Activated CD4-positive, alpha-beta T cell treated with anti-CD3 and anti-CD28 coated beads for 4 hours (primary cell): Measurements from ENCODE around the gene ABCB10.
"Not testable (repeated sequence)": the region's sequence is repeated elsewhere in the genome, so short reads cannot be mapped to it uniquely, and the experiment has no call there.

Experiments used
- DNase-seq, 2 donors: peaks; one replicate each; pipeline ENCODE4 v3.0.0-alpha.2; 2020

The ABCB10 gene

DNA sequence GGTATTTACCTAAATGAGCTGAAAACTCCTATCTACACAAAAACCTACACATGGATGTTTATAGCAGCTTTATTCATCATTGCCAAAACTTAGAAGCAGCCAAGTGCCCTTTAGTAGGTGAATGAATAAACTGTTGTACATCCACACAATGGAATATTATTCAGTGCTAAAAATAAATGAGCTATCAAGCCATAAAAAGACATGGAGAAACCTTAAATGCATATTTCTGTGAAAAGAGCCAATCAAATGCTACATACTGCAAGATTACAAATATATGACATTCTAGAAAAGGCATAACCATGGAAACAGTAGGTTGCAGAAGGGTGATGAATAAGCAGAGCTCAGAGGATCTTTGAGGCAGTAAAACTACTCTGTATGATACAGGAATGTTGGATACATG lies 23.3 kb downstream of the ABCB10 start:
- no peak for DNase-seq

- DNase-seq, result no peak
Observed at GRCh38 chr1:229531326-229531725, 27.2 kb downstream of the ABCB10 start.

DNA sequence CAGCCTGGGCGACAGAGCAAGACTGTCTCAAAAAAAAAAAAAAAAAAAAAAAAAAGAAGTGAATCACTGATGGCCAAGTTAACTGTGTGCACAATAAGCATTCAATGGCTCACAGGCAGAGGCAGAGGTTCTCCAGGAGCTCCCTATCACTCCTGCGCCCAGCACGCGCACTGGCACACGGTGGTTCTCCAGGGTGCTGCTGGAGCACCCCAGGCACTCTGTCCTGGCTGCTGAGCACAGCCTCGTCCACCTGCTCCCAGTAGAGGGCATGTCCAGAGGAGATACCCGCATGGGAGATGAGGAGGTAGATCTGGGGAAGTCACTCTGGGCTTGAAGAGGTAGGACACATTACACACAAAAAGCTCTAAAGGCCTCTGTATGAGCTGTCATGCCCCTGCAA lies 28.9 kb downstream of the ABCB10 start:
- no peak for DNase-seq

DNA sequence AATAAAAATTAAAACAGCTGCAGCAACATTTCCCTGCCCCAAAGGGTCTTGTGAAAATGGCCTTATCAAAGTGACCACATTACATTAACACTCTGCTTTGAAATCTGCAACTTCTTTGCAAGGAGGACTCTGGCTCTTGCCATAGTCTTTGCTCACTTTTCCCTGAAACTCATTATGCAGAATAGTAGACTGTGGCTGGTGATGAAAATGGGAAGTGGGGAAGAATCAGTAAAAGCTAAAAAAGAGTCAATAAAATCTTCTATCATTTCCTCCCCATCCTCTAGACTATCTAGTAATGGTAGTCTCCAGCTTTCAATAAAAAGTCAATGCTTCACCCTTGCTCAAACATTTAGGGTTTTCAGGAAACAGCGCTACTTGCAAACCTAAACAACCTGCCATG lies 31.8 kb downstream of the ABCB10 start:
- no peak for DNase-seq

GRCh38 chr1:229523052-229523451 lies 35.5 kb downstream of the ABCB10 start:
- DNase-seq, result no peak

- DNase-seq, result peak; percentile 54 to 64
Observed at GRCh38 chr1:229514578-229515275, 43.8 kb downstream of the ABCB10 start.

DNA sequence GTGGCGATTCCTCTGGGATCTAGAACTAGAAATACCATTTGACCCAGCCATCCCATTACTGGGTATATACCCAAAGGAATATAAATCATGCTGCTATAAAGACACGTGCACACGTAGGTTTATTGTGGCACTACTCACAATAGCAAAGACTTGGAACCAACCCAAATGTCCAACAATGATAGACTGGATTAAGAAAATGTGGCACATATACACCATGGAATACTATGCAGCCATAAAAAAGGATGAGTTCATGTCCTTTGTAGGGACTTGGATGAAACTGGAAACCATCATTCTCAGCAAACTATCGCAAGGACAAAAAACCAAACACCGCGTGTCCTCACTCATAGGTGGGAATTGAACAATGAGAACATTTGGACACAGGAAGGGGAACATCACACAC lies 46.9 kb downstream of the ABCB10 start:
- DNase-seq, result not testable (repeated sequence)

DNA sequence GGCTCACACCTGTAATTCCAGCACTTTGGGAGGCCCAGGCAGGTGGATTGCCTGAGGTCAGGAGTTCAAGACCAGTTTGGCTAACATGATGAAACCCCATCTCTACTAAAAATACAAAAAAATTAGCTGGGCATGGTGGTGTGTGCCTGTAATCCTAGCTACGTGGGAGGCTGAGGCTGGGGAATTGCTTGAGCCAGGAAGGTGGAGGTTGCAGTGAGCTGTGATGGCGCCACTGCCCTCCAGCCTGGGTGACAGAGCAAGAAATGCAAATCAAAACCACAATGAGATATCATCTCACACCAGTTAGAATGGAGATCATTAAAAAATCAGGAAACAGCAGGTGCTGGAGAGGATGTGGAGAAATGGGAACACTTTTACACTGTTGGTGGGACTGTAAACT lies 47.3 kb downstream of the ABCB10 start:
- DNase-seq, result not testable (repeated sequence)

- DNase-seq, result no peak
Observed at GRCh38 chr1:229509576-229509975, 48.9 kb downstream of the ABCB10 start.

DNA sequence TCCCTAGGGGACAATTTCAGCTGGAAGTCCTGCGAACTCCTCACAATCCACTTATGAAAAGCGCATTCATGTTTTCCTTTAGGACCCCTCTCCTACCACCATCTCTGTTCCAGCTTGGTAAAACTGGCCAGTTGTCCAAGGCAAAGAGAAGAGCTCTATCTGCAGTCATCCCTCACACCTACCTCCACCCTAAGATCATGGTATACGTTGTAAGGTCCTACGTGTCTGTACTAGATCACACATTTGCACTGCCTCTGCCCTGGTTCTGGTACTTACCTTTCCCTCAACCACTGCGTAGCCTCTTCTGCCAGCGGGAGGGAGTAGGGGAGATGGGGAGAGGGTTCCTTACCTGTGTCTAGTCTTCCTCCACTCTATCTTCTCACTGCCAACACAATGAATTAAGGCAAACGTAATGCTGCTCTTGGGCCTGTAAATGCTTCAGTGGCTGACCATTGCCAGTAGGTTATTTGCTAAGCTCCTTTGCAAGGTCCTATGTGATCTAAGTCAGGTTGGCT lies 49.6 kb downstream of the ABCB10 start:
- no peak for DNase-seq

DNA sequence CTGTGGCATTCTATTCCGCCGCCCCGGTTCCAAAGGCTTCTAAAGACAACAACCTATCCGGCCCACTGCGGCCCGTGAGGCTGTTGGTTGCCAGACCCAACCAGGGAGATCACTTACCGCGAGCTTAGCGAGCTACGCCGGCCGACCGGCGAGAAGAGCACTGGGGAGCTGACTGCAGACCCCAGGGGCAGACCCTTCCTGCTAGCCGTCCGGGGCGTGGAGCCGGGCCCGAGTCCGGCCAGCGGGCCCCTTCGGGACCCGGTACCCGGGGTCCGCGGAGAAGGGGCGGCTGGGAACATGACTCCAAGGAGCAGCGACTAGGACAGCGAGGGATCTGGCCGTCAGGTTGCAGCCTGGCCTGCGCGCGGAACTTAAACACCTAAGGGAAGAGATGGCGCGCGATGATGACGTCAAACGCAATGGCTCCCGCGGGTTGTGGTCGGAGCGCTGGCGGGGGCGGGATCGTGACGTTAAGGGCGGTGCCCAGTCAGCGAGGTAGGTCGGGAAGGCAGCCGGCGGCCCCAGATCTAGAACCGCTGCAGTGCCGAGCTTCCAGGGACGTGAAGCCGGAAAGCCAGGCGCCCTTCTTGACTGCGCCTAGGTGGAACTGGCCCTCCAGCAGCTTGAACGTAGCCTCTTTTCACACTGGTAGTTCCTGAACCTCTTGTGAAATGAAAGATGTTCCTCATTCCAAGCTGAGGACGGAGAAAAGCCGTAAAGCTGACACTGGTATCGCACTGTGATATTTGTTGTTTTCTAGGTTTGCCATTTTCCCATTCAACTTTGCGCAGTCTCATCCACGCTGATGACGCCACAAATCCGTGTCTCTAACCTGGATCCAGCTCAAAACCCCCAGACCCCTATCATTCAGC lies 50.3 kb downstream of the ABCB10 start, which contains the start of gene NUP133:
Gene NUP133 (minus strand): TSS at position 391 of the 872 bp plus-strand sequence. CDS start 92 bp downstream, at position 299.
- DNase-seq, result peak; percentile 99

DNA sequence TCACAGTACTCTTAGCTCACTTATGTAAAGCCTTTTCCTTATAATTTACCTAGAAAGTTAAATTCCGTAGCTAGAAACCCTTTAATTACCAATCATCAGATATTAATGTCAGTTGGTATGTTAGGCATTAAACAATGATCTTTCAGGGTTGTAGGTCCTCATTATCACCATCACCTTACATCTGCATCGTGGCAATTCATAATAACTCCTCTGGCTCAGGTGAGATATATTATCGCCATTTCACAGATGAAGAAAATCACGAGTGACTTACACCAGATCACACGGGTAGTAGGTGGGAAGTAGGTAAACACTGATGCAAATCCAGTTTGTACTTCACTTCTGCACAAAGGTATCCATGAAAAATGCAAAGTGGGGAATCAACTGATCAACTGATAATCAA lies 51.0 kb downstream of the ABCB10 start:
- DNase-seq, result no peak

GRCh38 chr1:229506633-229507032 lies 51.9 kb downstream of the ABCB10 start:
- no peak for DNase-seq

GRCh38 chr1:229495782-229496181 lies 62.7 kb downstream of the ABCB10 start:
- DNase-seq, result no peak

DNA sequence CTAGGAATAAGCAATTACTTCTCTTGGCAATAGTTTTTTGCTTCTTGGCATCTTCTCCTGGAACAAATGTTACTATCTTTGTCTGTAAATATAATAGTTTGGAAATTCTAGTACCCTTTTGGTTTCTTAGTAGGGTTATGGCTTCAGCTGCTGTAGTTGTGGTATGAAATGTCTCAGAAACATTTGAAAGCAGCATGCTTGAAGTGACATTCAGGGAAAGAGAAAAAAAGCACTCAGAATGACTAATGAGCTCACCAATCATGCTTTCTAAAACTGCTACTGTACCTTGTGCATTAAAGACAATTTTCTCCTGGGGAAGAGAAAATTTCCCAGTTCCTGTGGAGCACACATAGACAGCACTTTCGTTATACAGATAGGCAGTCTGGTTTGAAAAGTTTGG lies 71.3 kb downstream of the ABCB10 start:
- no peak for DNase-seq

GRCh38 chr1:229485318-229485717 lies 73.2 kb downstream of the ABCB10 start:
- no peak for DNase-seq

DNA sequence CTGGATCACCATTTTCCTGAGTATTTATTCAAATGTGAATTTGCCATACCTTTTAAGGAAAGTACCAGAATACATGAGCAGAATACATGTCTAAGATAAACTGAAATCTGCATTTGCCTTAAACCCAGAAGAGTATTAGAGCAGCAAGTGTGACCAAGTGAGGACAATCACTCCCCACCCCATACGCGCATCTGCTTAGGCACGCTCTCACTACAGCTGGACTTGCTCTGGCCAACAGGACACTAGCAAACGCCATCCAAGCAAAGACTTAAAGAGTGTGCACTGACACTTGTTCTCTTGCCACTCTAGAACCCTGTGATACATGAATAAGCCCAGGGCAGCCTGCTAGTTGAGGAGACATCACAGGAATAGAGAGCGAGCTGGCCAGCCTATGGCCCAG lies 76.0 kb downstream of the ABCB10 start:
- DNase-seq, result no peak

DNA sequence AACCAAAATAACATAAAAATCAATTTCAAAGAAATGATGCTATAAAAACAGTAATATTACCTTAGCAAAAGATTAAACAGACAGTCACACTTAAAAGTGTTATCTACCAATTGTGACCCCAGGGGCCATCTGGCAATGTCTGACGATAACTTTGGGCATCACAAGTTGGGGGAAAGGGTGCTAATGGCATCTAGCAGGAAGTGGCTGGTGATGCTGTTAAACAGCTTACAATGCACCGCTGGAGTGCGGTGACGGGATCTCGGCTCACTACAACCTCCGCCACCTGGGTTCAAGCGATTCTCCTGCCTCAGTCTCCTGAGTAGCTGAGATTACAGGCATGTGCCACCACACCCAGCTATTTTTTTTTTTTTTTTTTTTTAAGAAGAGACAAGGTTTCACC lies 78.0 kb downstream of the ABCB10 start:
- no peak for DNase-seq

DNA sequence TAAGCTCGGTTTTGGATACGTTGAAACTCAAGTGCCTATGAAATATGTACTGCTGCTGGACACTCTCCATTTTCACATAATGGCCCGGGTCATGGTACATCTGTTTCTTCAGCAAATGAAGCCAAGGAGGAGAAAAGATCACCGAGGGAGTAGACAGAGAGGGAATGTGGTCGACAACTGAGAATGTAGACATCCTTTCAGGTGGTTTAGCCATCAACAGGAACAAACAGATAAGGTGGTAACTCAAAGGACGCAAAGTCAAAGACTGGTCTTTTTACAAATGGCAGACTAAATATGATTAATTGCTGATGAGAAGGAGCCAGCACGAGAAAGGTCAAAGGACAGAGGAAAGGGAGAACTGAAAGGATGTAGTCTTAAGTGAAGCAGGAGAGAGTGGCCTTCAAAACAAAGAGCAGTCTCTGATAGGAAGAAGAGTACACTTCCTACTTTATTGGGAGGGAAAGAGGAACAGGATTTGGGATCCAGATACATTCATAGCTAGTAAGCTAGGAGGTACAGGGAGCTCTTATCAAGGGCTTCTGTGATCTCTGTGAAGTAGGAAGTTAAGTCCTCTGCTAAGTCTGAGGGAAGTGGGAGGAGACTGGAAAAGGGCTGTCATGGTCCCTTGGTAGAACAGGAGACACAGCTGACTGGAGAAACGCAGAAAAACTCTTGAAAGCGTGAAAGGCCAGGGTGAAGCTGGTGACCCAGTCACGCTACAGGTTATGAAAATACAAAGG lies 78.7 kb downstream of the ABCB10 start:
- DNase-seq, result no peak

- DNase-seq, result no peak
Observed at GRCh38 chr1:229478852-229479251, 79.7 kb downstream of the ABCB10 start.

DNA sequence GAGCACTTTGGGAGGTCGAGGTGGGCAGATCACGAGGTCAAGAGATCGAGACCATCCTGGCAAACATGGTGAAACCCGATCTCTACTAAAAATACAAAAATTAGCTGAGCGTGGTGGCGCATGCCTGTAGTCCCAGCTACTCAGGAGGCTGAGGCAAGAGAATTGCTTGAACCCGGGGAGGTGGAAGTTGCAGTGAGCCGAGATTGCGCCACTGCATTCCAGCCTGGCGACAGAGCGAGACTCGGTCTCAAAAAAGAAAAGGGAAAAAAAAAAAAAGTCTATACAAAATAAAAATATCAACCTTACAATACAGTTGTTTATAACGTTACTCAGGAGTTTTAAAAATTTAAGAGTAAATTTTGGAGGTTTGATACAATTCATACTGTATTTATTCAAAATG lies 82.6 kb downstream of the ABCB10 start:
- not testable (repeated sequence) for DNase-seq

- no peak for DNase-seq
Observed at GRCh38 chr1:229474509-229474908, 84.0 kb downstream of the ABCB10 start.

DNA sequence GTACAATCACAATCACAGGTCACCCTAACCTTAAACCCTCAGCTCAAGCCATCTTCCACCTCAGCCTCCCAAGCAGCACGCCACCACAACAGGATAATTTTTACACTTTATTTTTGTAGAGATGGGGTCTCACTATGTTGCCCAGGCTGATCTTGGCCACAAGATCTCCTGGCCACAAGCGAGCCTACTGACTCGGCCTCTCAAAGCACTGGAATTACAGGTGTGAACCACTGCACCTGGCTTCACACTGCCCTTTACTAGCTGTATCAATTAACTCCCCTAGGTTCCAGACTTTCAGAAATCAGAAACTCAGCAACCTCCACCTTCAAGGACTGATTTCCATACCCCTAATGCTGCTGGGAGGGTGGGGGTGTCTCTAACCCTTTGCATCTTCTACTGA lies 87.3 kb downstream of the ABCB10 start:
- no peak for DNase-seq
